Activated CD8-positive, alpha-beta memory T cell treated with anti-CD3 and anti-CD28 coated beads for 1 hour (primary cell): ENCODE results near the gene CD7.

Source experiments
- DNase-seq, 2 donors: peaks; one replicate each; pipeline ENCODE4 v3.0.0-alpha.2; 2020; ENCODE audit warnings: low read depth in 1 of 2; ENCODE audit errors: extremely low read depth in 1 of 2

The CD7 gene

DNA sequence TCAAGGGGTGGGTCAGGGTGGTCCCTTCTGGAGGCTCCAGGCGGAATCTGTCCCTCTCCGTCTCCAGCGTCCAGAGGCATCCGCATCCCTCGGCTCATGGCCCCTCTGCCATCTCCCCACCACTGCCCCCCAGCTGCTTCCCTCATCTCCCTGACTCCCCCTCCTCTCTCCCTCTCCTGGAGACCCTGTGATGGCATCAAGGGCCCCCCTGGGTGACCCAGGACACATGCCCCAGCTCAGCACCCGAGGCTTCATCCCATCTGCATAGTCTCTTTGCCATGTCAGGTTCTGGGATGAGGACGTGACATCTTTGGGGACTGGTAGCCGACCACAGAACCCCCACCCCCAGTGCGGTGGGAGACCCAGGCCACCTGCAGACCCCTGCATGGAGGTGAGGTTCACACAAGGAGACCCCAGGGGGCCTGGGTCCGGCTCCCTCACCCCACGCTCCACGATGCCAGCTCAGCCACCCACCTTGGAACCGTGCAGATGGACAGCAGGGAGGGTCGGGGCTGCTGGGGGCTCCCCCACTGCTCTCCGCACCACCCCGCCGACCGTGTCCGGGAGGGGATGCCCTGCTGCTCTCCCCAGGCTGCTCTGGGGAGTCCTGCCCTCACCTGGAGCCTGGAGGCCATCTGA is 12.4 kb upstream of the CD7 start:
- no peak for DNase-seq

GRCh38 chr17:82328994-82329507 is 11.6 kb upstream of the CD7 start:
- no peak for DNase-seq

- DNase-seq: no peak
Observed at GRCh38 chr17:82328141-82328993, 11.0 kb upstream of the CD7 start.

- no peak for DNase-seq
Observed at GRCh38 chr17:82327757-82328140, 10.3 kb upstream of the CD7 start.

GRCh38 chr17:82327289-82327688 is 9.9 kb upstream of the CD7 start:
- DNase-seq: no peak

DNA sequence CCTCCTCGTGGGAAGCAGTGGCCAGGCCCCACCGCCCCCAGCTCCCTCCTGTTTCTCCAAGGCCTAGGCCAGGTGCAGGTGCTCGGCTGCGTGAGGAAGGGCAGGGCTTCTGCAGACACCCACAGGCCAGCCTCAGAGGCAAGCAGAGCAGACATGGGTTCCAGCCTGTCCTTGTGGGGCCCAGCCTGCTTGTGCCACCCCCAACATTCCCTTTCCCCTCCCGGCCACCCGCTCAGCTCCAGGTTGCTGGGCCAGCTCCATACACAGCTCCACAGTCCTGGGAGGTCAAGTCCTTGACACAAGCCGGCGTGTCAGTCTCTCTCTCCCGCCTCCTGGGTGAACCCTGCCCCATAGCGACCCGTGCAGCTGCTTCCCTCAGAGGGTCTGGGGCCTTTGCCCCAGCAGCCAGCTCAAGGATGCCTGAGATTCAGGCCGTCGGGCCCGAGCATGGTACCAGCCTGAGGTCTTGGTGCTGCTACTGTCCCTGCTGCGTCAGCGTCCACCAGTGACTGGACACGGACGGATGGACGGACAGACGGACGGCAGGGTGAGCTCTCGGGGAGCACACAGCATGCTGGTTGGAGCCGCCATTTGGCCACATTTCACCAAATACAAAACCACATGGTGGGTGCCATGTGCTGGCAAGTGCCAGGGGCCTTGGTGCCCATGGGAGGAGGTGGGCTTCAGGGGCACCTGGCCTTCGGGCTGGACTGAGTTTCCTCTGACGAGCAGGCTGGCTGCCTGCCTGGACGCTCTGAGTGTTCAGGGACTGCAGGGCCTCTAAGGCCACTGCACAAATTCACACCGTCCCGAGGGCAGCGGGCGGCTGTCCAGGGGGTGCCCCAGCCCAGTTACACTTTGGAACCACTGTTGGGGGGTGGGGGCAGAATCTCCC is 8.1 kb upstream of the CD7 start:
- no peak for DNase-seq

DNA sequence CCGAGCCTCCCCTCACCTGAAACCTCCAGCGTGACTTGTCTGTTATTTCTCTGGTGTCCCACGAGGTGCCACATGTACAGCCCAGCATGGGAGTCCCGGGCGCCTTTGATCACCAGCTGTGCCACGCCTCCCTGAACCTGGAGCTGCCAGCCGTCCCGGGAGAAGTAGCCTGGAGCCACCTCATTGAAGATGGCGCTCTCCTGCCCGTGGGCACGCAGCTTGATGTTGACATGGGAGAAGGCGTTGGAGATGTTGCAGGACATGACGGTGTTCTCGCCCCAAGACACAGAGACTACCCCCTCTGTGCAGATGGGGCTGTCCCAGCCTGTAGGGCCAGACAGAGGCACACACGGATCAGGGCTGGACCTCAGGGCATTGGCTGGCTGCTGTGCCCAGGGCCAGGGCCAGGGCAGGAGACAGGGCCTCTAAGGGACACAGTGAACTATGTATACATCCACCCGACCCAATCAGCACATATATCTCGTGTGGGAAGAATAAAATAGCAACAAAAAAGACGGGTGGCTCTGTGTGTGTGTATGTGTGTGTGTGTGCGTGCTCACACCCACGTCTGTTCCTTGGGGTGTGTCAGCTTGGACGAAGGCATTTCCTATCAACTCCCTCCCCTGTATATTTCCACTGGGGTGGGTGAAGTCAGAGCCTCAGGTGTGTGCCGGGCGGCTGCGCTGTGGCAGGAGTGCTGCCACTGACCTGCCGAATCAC is 7.3 kb upstream of the CD7 start:
- DNase-seq: no peak

- DNase-seq: no peak
Observed at GRCh38 chr17:82323514-82324234, 6.3 kb upstream of the CD7 start.

GRCh38 chr17:82322526-82323453 is 5.4 kb upstream of the CD7 start:
- no peak for DNase-seq

GRCh38 chr17:82321947-82322466 is 4.6 kb upstream of the CD7 start:
- DNase-seq: no peak

DNA sequence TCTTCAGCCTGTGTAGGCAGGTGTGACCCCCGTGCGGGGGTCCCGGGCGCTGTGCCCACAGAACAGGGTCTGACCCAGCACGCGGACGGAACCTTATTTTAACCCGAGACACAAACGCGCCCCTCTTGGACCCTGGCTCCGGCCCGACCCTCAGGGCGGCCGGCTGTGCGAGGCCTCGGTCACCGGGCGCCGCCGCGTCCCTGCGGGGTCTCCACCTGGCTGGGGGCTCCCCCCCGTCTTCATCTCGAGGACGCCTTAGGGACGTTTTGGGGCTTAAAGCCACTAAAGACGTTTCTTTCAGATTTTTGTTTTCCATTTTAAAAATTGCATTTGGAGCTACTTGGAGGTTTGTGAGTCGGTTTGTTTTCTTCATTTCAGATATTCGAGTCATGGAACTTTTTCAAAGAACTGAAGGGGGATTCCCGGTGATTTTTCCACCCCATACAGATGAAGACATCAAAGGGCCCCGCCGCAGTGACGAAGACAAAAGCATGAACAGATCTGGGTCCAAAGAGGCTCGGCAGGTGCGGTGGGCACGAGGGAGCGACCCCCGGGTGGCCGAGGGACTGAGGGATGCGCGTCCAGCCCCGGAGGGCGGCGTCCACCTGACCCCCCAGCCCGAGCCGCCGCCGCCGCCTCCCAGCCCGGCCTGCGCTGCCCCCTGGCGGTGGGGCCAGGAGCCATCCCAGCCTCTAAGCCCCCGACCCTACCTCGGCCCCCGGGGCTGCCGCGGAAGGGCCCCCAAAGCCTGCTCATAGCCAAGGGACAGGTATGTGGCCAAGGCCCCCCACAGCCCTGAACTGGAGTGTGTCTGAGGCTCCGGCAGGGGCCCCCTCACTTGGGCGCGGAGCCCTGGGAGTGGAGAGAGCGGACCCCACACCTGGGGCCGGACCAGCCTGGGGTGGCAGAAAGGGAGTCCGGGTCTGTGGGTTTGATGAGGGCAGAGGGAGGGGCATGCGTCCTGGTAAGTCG is 3.8 kb upstream of the CD7 start:
- peak; percentile 66 to 86 for DNase-seq

- DNase-seq: no peak
Observed at GRCh38 chr17:82320140-82320840, 2.9 kb upstream of the CD7 start.

DNA sequence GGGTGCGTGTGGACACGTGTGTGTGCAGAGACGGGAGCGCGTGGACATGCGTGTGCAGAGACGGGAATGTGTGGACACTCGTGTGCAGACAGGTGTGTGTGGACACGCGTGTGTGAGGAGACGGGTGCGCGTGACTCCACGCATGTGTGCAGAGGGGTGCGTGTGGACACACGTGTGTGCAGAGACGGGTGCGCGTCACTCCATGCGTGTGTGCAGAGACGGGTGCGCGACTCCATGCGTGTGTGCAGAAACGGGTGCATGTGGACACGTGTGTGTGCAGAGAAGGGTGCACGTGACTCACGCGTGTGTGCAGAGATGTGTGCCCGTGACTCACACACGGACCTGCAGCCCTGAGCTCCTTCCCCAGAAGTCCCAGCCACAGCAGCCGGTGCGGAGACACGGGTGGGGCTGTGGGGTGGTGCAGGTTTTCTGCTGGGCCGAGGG is 2.2 kb upstream of the CD7 start:
- DNase-seq: no peak

- no peak for DNase-seq
Observed at GRCh38 chr17:82318772-82319606, 1.6 kb upstream of the CD7 start.

GRCh38 chr17:82318169-82318498 is 726 bp upstream of the CD7 start:
- no peak for DNase-seq
